PC-9 (cell line): ENCODE results near the gene VASP. TPM values are rescaled to one million over a fixed set of nuclear protein-coding genes. Genes with fewer than 3 reads are reported as not detected.

ENCODE experiments used
- Bru-seq: library from RNA; stranded (reverse); fragments of 400-500 nt; gene quantifications from one replicate; lab custom pipeline; 2021; lab: Mats Ljungman, UMichigan
- BruChase-seq, 2 experiments: library from RNA; stranded (reverse); fragments of 400-500 nt; gene quantifications; one replicate each; lab custom pipeline; 2021; lab: Mats Ljungman, UMichigan
- BruUV-seq: library from RNA; stranded (reverse); fragments of 400-500 nt; replicated peaks from 2 replicates; lab custom pipeline; 2021; lab: Mats Ljungman, UMichigan
- CTCF ChIA-PET: fragments of 300-600 bp; sonication (Branson Sonifier 250); formaldehyde crosslinking; loops from one replicate; lab custom pipeline; 2022; ENCODE audit warnings: antibody characterized with exemption; lab: Charles Lee
- POLR2A ChIA-PET: fragments of 300-600 bp; sonication (Branson Sonifier 250); formaldehyde crosslinking; loops from one replicate; lab custom pipeline; 2022; ENCODE audit warnings: antibody characterized with exemption; ENCODE audit not compliant: unreplicated experiment; lab: Charles Lee
- DNase-seq, 2 experiments: peaks; one replicate each; pipeline versions ENCODE4 v3.0.0 to v3.0.0-alpha.2; 2015 to 2022; ENCODE audit warnings: mixed read lengths in 1 of 2
- H2AFZ ChIP-seq: fragments of 200-600 bp; sonication (generic); 2 replicates; pipeline ENCODE4 v1.8.1; 2017; ENCODE audit warnings: antibody characterized with exemption
- H3F3A ChIP-seq: fragments of 200-600 bp; sonication (generic); 2 replicates; pipeline ENCODE4 v1.8.1; 2017; ENCODE audit warnings: antibody characterized with exemption, mild to moderate bottlenecking, low read depth; ENCODE audit not compliant: insufficient read depth
- H3K27ac ChIP-seq: fragments of 200-600 bp; sonication (generic); 2 replicates; pipeline ENCODE4 v1.6.1; 2016; ENCODE audit warnings: mixed run types
- H3K27me3 ChIP-seq: fragments of 200-600 bp; sonication (generic); 2 replicates; pipeline ENCODE4 v1.6.1; 2016; ENCODE audit warnings: low read depth, mixed run types; ENCODE audit not compliant: insufficient read depth
- H3K36me3 ChIP-seq: fragments of 200-600 bp; sonication (generic); 2 replicates; pipeline ENCODE4 v1.6.1; 2016; ENCODE audit warnings: low read depth, mixed run types
- H3K4me1 ChIP-seq: fragments of 200-600 bp; sonication (generic); replicated peaks from 2 replicates; pipeline ENCODE4 v1.6.1; 2016; ENCODE audit warnings: mixed run types; ENCODE audit not compliant: insufficient read depth
- H3K4me2 ChIP-seq: fragments of 200-600 bp; sonication (generic); 2 replicates; pipeline ENCODE4 v1.6.1; 2017; ENCODE audit warnings: mixed run types
- H3K4me3 ChIP-seq: fragments of 200-600 bp; sonication (generic); 2 replicates; pipeline ENCODE4 v1.6.1; 2016; ENCODE audit warnings: mixed run types
- H3K79me2 ChIP-seq: fragments of 200-600 bp; sonication (generic); 2 replicates; pipeline ENCODE4 v1.6.1; 2017; ENCODE audit warnings: low read depth, mixed run types
- H3K9me2 ChIP-seq: fragments of 200-600 bp; sonication (generic); 2 replicates; pipeline ENCODE4 v1.8.1; 2017; ENCODE audit warnings: mild to moderate bottlenecking; ENCODE audit not compliant: insufficient read depth
- H3K9me3 ChIP-seq: fragments of 200-600 bp; sonication (generic); 2 replicates; pipeline ENCODE4 v1.8.1; 2016; ENCODE audit warnings: low read depth; ENCODE audit not compliant: insufficient read depth
- H4K20me1 ChIP-seq: fragments of 200-600 bp; sonication (generic); 2 replicates; pipeline ENCODE4 v1.8.1; 2017; ENCODE audit not compliant: insufficient read depth
- CTCF ChIP-seq: fragments of 200-600 bp; sonication (generic); conservative IDR thresholded peaks from 2 replicates; pipeline ENCODE4 v1.6.1; 2017; ENCODE audit warnings: mixed run types, antibody characterized with exemption, mild to moderate bottlenecking, moderate library complexity
- EZH2 ChIP-seq: fragments of 200-600 bp; sonication (generic); IDR thresholded peaks from 2 replicates; pipeline ENCODE4 v1.8.0; 2017; ENCODE audit warnings: antibody characterized with exemption, low read depth
- intact Hi-C: fragments of 100-400 bp; cut with micrococcal nuclease; formaldehyde crosslinking; loops from one replicate; pipeline ENCODE4 v1.10.0; 2022; ENCODE audit not compliant: unreplicated experiment
- long read RNA-seq: library from polyadenylated mRNA; stranded (forward); transcript quantifications from one replicate; pipeline ENCODE4 v2.0.0, GENCODE V29; 2022
- total RNA-seq: library from RNA; stranded (reverse); gene quantifications from 2 replicates; pipeline ENCODE4 v1.2.3, GENCODE V29; 2021

VASP gene
- 123 and 155 TPM in 2 replicates for total RNA-seq
- Bru-seq, nascent RNA = percentile 80 among the genes with signal in this experiment
- percentile 78 among the genes with signal in this experiment for BruChase-seq, experiment 1, labeled RNA remaining after a 2-hour chase
- percentile 92 among the genes with signal in this experiment for BruChase-seq, experiment 2, labeled RNA remaining after a 6-hour chase
- long read RNA-seq, transcript VASP-201 (13 exons, 2,305 nt) = major isoform, 134 of 191 reads
- long read RNA-seq, partial matches to known transcripts = 8 of 191 reads
- long read RNA-seq, other reads (novel, unspliced or antisense) = 48 of 191 reads

- no peaks in the 10 kb centered on the region for H3K9me2 ChIP-seq
- H3F3A ChIP-seq = peaks cover 38% of the 10 kb centered on the region
- TF ChIP-seq EZH2 = no peak
- TF ChIP-seq CTCF = no peak
- H3K4me3 ChIP-seq = peak within 1 kb of the TSS; percentile 97
- H2AFZ ChIP-seq = peak within 1 kb of the TSS; percentile 90
- ChIA-PET POLR2A (interaction anchor here (0.7 to 0.8 kb wide), 2 partner anchors 170 to 468 kb away, joined by 7 to 8 read pairs; no protein-coding TSS in a partner anchor), CTCF (no interaction called here)
- peaks cover 26% of the 10 kb centered on the region for H4K20me1 ChIP-seq
- intact Hi-C loops = loop anchor here (1.0 to 5.0 kb wide), 2 partner anchors 77 to 135 kb away; partner anchors contain the start of gene OPA3
- peak within 1 kb of the TSS; percentile 95 for H3K27ac ChIP-seq
- peak within 1 kb of the TSS; percentile 99 for H3K4me2 ChIP-seq
- H3K27me3 ChIP-seq = no peaks in the 10 kb centered on the region
- peaks cover 58% of the 10 kb centered on the region for H3K79me2 ChIP-seq
- H3K36me3 ChIP-seq = no peaks in the 10 kb centered on the region
- BruUV-seq = no TSS peak
- no peaks in the 10 kb centered on the region for H3K9me3 ChIP-seq
- peaks cover 21% of the 10 kb centered on the region for H3K4me1 ChIP-seq
- peak; percentile 82 to 87 for DNase-seq
Measured at GRCh38 chr19:45506989-45507871, at the start of gene VASP. TSS of gene VASP (plus strand) at chr19:45507479. CDS start at chr19:45507772, 293 bp downstream.

DNA sequence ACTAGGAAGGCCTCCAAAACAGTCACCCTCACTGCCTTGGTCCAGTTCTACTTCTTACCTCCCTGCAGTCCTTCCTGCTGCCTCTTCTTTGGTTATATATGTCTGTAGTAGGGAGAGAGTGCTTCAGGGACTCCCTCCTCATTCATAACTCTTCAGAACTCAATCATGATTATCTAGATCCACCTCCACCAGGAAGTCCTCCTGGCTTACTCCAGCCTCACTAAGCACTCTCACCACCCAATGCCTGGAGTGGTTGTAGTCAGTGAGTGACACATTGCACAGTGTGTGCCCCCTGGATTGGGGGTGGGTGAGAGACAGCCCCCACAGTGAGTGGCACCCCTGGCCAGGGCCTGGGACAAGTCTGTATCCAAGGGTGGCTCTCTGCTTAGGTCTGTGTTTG is 49.5 kb upstream of the VASP start:
- intact Hi-C loops = no loop called here
- ChIA-PET POLR2A (no interaction called here), CTCF (no interaction called here)
- no peak overlapping the region for H2AFZ ChIP-seq
- H3K4me3 ChIP-seq = no peak overlapping the region
- no peaks in the 10 kb centered on the region for H3K79me2 ChIP-seq
- no peaks in the 10 kb centered on the region for H3K9me3 ChIP-seq
- no peaks in the 10 kb centered on the region for H3K36me3 ChIP-seq
- no peaks in the 10 kb centered on the region for H3K9me2 ChIP-seq
- H3K4me2 ChIP-seq = no peak overlapping the region
- no peaks in the 10 kb centered on the region for H3K27me3 ChIP-seq
- TF ChIP-seq CTCF = no peak
- no peak for TF ChIP-seq EZH2
- no peak overlapping the region for H3K27ac ChIP-seq
- no TSS peak for BruUV-seq
- peaks cover 47% of the 10 kb centered on the region; the same call in 1 of the 2 replicates for H3F3A ChIP-seq
- peaks cover 30% of the 10 kb centered on the region for H3K4me1 ChIP-seq
- no peaks in the 10 kb centered on the region for H4K20me1 ChIP-seq
- no peak for DNase-seq

- no peak overlapping the region for H3K4me2 ChIP-seq
- no peak overlapping the region for H2AFZ ChIP-seq
- DNase-seq = no peak
- H4K20me1 ChIP-seq = no peaks in the 10 kb centered on the region
- no peak overlapping the region for H3K4me3 ChIP-seq
- peaks cover 6% of the 10 kb centered on the region for H3K4me1 ChIP-seq
- intact Hi-C loops = no loop called here
- no peak for TF ChIP-seq EZH2
- no peak for TF ChIP-seq CTCF
- no TSS peak for BruUV-seq
- no peaks in the 10 kb centered on the region for H3K9me2 ChIP-seq
- no peaks in the 10 kb centered on the region for H3K27me3 ChIP-seq
- CTCF ChIA-PET = interaction anchor here (0.5 kb wide), 1 partner anchor 12 kb away, joined by 4 read pairs; no protein-coding TSS in a partner anchor
- no peaks in the 10 kb centered on the region for H3K9me3 ChIP-seq
- no peak overlapping the region for H3K27ac ChIP-seq
- POLR2A ChIA-PET = interaction anchor here (0.5 kb wide), 1 partner anchor 715 kb away, joined by 3 read pairs; no protein-coding TSS in a partner anchor
- peaks cover 40% of the 10 kb centered on the region; the same call in 1 of the 2 replicates for H3F3A ChIP-seq
- H3K36me3 ChIP-seq = no peaks in the 10 kb centered on the region
- no peaks in the 10 kb centered on the region for H3K79me2 ChIP-seq
Measured at GRCh38 chr19:45460807-45461347, 46.4 kb upstream of the VASP start.
